GM04504 (cell line): Measurements from ENCODE around the gene TNFSF9.

ENCODE experiments used
- DNase-seq: peaks from one replicate; pipeline ENCODE4 v3.0.0-alpha.2; 2012; ENCODE audit warnings: low read depth

Gene TNFSF9, protein sequence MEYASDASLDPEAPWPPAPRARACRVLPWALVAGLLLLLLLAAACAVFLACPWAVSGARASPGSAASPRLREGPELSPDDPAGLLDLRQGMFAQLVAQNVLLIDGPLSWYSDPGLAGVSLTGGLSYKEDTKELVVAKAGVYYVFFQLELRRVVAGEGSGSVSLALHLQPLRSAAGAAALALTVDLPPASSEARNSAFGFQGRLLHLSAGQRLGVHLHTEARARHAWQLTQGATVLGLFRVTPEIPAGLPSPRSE

DNA sequence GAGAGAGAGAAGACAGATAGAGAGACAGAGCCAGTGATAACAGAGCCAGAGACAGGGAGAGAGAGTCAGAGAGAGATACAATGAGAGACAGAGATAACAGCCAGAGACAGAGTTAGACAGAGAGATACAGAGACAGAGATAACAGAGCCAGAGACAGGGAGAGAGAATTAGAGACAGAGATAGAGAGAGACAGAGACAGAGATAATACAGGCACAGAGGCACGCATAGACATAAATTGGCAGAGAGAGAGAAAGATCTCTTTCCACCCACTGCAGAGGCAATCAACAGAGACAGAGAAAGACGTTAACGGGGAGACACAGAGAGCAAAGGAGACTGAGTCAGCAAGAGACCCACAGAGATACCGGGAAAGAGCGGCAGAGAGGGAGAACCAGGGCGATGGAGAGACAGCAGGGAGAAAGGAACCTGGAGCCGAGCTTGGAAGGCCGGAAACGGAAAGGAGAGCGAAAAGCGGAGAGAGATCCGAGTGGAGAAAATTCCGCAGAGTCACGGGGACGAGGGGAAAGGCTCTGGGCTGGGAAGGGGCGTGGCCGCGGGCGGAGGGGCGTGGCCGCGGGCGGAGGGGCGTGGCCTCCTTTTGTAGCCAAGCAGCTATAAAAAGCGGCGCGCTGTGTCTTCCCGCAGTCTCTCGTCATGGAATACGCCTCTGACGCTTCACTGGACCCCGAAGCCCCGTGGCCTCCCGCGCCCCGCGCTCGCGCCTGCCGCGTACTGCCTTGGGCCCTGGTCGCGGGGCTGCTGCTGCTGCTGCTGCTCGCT is at the start of gene TNFSF9:
Gene TNFSF9, plus strand, starts transcription at position 641 of the 777 bp plus-strand sequence. Its CDS starts 11 bp downstream, at position 652.
- DNase-seq, result peak; percentile 61

DNA sequence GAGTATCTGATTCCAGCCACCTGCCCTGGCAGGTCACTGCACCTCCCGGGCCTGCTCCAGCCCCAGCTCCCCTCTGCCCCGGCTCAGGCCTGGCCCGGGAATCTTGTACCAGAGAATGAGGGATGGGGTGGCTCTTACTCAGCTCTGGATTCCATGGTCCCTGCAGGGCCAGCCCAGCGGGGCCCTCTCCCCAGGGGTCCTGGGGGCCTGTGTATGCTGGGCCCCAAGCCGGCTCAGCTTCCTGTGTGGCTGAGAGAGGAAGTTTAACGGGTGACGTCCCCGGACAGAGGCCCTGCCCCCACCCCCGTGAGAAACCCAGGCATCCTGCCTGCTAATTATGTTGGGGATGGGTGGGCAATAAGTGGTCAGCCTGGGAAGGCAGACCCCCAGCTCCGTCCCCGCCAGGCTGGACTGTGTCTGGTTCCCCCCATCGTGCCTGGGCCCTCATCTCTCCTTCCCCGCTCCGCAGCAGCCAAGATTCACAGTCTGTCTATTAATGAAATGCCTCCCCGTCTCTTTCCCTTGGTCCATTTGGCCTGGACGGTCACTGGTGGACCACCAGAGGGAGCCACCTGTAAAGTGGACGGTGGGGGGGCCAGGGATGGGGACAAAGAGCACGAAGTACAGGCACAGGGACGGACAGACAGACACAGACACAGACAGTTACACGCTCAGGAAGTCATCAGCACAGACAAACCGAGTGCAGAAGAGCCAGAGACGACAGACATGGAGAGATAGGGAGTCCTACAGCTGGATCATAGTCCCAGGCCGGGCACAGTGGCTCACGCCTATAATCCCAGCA is 49.1 kb upstream of the TNFSF9 start, which contains the start of gene DENND1C:
Gene DENND1C, minus strand, starts transcription at position 247 of the 802 bp plus-strand sequence. Its CDS starts 92 bp downstream, at position 155.
- DNase-seq, result no peak

DNA sequence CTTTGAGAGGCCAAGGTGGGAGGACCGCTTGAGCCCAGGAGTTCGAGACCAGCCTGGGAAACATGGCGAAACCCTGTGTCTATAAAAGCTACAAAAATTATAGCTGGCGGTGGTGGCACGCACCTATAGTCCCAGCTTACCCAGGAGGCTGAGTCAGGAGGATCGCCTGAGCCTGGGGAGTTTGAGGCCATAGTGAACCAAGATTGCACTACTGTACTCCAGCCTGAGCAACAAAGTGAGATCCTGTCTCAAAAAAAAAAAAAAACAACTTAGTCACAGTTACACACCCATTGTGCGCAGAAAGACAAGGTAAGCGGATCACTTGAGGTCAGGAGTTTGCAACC is 48.5 kb upstream of the TNFSF9 start:
- no peak for DNase-seq

DNA sequence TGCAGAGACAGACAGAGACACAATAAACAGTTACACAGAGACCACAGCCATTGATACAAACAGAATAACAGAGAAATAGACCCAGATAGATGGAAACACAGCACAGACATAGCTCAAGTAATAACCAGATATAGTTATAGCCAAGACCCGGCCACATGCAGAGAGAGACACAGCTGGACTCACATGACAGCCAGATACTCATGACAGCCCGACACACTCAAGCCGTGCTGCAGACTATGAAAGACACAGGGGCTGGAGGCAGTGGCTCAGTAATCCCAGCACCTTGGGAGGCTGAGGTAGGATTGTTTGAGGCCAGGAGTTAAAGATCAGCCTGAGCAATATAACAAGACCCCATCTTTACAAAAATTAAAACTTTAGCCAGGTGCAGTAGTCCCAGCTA is 47.6 kb upstream of the TNFSF9 start:
- no peak for DNase-seq

DNA sequence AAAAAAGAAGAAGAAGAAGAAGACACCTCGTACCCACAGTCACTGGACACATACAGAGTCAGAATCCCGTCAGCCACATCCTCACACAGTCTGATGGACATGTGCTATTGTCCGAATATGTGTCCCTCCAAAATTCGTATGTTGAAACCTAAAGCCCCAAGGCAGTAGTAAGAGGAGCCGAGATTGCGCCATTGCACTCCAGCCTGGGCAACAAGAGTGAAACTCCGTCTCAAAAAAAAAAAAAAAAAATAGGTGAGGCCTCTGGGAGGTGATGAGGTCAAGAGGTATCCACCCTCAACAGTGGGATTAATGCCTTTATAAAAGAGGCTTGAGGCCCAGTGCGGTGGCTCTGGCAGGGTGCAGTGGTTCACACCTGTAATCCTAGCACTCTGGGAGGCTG is 46.6 kb upstream of the TNFSF9 start:
- no peak for DNase-seq

DNA sequence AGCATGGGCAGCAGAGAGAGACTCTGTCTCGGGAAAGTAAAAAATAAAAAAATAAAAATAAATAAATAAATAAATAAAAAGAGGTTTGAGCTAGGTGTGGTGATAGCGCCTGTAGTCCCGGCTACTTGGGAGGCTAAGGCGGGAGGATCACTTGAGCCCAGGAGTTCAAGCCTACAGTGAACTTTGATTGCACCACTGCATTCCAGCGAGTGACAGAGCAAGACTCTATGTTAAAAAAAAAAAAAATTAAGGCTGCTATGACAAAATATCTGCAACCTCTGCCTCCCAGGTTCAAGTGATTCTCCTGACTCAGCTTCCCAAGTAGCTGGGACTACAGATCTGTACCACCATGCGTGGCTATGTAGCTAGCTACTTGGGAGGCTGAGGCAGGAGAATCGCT is 46.0 kb upstream of the TNFSF9 start:
- DNase-seq, result no peak

DNA sequence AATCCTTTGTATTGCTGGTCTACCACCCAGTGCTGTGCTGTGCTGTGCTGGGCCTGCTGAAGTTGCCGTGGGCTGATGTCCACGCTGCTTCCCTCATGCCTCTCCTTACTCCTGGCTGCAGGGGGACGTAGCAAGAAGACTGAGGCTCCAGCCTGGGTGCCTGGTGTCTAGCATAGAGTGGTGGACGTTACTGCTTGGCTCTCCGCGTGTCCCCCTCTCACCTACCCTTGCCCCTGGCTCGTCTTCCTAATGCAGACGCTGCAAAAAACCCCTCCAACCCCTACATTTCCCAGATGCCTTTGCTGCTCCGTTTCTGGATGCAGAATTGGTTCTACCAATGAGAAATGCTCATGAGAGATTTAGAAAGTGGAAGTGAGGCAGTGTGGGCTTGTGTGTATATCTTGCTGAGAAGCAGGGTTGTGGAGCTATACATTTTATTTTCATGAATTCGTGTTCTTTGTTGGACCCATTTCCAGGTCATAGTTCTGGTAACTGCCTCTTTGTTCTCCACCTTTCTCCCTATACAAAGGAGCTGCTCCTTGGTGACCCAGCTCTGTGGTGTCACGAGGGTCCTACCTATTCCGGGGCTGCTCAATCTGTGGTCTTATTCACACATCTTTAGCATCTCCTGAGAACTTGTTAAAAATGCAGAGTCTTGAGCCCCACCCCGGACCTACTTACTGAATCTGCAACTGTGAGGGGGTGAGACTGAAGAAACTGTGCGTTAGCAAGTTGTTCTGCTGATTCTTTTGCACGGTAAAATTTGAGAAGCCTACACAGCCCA is 41.4 kb upstream of the TNFSF9 start:
- no peak for DNase-seq

DNA sequence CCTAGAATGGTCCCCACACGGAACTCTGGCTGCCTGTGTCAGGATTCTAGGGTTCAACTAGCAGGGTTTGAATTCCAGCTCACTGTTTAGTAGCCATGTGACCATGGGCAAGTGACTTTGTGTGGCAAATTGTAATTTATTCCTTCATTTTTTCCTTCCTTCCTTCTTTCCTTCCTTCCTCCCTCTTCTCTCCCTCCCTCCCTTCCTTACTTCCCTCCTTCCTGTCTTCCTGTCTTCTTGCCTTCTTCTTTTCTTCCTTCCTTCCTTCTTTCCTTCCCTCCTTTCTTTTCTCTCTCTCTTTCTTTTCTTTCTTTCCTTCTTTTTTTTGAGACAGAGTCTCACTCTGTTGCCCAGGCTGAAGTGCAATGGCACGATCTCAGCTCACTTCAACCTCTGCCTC is 40.7 kb upstream of the TNFSF9 start:
- DNase-seq, result no peak

DNA sequence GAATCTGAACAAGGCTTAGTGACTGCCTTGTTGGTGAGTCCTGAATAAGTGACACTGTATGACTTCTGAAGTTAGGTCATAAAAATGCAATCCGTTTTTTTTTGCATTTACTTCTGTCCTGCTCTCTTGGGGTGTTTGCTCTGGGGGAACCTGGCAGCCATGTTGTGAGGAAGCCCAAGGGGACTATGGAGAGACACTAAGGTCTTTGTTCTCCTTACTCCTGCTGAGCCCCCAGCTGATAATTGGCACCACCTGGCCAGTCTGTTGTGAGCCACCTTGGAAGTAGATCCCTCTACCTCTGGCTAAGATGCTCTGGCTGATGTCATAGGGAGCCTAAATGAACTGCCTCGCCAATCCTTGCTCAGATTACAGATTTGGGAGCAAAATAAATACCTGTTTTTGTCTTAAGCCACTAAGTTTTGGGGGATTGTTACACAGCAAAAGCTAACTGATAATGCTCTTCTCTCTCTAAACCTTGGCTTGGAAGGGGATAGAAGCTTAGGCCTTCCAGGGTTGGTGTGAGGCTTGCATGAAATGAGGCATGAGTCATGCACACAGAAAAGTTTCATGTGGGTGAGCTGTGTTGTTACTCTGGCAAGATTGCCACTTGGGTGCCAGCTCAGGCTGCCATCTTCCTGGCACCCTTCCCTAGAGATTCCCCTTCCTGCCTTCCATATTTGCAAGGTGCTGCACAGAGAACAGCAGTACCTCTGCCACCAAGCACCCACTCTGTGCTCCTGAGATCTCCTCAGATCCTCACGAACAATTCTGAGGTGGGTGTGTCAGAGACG is 38.8 kb upstream of the TNFSF9 start:
- DNase-seq, result no peak

DNA sequence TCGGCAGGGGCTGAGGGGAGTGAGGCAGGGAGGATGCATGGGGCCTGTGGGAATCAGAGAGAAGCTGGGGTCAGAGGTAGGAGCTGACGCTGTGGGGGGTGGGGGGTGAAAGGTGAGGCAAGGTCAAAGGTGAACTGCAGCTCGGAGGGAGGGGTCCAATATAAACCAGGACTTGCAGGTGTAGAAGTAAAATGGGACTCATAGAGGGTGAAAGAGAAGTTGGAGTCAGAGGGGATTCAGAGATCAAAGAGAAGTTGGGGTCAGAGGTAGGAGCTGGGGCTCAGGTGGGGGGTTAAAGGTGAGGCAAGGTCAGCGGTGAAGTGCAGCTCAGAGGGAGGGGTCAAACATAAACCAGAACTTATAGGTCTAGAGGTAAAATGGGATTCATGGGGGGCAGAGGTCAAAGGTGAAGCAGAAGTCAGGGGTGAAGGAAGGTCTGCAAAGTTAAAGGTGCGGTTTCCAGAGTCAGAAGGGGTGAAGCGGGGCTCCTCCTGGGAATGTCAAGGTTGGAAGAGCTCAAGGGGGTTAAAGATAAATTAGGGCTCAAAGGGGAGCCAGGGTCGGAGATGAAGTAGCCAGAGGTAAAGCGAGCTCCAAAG is 36.3 kb upstream of the TNFSF9 start:
- no peak for DNase-seq

DNA sequence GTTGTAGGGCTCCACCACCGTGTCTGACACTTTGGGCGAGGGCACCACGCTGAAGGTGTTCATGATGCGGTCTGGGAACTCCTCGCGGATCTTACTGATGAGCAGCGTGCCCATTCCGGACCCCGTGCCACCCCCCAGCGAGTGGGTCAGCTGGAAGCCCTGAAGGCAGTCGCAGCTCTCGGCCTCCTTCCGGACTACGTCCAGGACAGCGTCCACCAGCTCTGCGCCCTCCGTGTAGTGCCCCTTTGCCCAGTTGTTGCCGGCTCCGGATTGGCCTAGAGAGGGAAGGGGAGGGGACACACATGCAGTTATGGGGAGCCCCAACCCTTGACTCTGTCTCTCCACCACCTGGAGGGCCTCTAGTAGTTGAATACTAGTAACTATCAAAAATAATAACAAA is 34.9 kb upstream of the TNFSF9 start:
- no peak for DNase-seq

DNA sequence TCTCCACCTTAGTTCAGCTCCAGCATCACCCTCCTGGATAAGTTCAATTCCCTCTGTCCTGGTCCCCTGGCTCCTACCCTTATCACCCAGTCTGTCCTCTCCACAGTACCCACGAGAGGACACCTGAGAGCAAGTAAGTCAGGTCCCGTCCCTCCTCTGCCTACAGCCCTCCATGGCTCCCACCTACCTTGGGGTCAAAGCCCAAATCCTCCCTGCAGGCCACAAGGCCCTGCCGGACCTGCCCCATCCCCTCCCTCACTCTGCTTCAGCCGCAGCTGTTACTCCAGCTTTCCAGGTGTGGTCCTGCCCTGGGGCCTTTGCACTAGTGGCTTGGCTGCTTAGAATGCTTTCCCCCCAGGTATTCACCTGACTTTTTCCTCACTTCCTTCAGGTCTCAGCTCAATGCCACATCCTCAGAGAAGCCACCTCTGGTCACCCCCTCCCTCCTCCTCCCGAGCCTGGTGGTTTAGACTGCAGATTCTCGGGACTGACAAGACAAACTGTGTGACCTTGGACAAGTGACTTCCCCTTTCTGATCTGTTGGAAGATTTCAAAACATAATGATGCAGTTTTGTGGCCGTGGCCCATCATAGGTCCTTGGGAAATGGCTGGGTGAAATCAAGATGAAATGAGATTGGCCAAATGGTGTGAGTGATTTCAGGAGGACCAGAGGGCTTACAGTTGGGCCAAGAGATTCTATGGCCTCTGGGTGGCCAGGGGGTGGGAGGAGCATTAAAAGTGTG is 32.4 kb upstream of the TNFSF9 start:
- no peak for DNase-seq

DNA sequence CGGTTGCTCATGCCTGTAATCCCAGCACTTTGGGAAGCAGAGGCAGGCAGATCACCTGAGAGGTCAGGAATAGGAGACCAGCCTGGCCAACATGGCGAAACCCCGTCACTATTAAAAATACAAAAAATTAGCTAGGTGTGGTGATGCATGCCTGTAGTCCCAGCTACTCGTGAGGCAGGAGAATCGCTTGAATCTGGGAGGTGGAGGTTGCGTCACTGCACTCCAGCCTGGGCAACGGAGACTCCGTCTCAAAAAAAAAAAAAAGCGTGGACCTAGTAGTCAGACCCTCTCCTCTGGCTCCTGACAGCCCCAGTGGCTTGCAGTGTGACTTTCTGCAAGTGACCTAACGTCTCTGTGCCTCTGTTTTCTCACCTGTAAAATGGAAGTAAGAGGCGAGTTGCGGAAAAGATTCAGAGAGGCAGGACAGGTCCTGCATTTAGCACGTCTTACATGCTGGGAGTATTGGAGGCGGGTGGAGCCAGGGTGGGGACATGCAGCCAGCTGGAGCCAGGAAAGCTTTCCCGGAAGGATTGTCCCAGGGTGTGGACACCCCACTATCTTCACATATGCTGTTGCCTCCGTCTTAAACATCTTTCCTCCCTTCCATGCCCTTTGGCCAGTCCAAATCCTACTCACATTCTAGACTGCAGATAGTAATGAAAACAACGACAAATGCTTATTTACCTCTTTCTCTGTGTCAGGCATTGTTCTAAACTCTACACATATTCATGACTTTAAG is 31.6 kb upstream of the TNFSF9 start:
- no peak for DNase-seq

DNA sequence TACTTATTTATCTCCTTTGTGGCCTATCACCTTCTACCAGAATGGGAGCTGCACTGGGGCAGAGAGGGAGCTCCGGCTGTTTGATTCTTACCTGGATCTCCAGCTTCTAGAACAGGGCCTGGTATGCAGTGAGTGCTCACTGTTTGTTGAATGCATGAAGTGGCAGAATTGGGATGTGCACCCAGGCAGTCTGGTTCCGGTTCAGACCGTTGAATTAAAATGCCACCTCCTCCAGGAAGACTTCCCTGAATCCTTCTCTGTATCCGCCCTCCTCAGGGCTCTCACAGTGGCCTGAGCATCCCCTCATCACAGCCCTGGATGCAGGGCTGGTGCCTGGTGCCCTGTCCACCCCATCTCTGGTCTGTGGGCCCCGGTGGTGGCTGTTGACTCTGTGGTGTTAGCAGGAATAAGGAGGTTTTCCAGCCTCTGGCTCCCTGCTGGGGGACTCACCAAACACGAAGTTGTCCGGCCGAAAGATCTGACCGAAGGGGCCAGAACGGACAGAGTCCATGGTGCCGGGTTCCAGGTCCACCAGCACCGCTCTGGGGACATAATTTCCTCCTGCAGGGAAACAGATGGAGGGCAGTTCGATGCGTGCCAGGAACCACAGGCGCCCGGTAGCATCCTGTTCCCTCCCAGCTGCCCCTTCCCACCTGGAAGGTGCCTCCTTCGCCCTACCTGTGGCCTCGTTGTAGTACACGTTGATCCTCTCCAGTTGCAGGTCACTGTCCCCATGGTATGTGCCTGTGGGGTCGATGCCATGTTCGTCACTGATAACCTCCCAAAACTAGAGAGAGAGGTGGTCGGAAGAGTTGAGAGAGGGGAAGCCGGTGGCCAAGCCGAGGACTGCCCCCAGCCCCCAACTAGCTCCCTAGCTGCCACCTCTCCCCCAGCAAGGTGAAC is 29.7 kb upstream of the TNFSF9 start:
- DNase-seq, result no peak

DNA sequence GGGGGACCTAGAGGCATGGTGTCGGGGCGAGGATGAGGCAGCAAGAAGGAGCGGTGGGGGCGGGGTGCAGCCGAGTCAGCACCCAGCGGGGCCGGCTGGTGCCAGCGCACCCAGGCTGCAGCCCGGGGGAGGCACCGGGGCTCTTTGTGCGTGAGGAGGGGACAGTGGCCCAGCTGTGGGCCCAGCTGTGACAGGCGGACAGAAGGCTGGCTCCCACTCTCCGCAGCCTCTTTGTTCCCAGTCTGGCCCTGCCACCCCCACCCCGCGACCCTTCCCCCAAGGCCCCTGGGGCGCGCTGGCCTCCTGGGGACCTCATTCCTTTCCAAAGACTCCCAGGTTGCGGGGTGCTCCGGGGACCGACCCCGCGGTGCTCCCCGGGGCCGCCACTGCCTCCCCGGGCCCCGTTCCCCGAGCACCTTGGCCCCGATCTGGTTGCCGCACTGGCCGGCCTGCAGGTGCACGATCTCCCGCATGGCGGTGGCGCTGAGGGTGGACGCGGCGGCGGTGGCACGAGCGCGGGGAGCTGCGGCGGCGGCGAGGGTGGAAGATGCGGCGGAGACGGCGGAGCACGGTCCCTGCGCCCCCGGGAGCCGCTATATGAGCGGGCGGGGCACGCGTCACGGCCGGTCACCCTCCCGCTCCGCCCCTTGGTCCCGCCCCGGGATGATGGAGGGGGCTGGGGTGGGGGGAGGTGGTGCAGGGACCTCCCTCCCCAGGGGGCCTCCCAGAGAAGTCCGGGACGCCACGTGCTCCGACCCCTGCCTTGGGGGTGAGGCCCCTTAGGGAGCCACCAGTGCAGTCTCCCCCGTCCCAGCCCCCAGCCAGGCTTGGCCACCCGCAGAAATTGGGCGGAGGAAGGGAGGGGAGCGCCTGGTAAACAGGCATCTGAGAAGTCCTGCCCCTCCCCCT is 28.8 kb upstream of the TNFSF9 start, which contains the start of gene TUBB4A:
Gene TUBB4A, minus strand, starts transcription at position 570 of the 909 bp plus-strand sequence. Its CDS starts 97 bp downstream, at position 473.
- DNase-seq, result no peak

DNA sequence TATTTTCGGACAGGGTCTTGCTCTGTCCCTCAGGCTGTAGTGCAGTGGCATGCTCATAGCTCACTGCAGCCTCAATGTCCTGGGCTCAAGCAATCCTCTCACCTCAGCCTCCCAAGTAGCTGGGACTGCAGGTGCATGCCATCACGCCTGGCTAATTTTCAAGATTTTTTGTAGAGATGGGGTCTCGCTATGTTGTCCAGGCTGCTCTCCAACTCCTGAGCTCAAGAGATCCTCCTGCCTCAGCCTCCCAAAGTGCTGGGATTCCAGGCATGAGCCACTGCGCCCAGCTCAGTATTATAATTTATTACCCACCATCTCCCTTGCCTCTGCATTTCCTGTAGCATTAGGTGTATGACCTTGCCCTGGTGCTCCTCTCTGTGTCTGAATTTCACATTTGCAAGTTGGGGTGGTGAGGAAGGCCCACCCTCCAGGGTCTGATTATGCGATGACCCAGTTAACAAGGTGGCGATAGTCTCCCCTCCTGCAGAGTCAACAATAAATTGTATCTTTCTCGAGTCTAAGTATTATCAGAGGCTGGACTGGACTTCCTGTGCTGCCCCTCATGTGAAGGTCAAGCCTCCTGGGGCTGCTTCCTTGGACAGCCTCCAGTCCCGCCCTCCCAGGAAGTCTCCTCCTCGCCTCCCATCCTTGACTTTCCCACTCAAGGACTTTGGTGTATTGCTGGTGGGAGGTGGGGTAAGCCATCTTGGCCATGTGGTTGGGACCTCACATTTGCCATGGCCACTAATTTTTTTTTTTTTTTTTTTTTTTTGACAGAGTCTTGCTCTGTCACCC is 27.2 kb upstream of the TNFSF9 start:
- DNase-seq, result no peak
